ENCODE measurements around the gene BSPRY. TPM values are rescaled to one million over a fixed set of nuclear protein-coding genes. Genes with fewer than 3 reads are reported as not detected.

BSPRY gene
- total RNA-seq, 2 donors from 2014 or later, result 14.1 to 17.9 TPM

- H3K4me3 Mint-ChIP-seq, result no peak overlapping the region
- H3K4me1 Mint-ChIP-seq, result peaks cover 15% of the 10 kb centered on the region
- peaks cover 10% of the 10 kb centered on the region for H3K4me1 ChIP-seq (ENCODE audit: control insufficient read depth, insufficient read depth, low read length)
- no peaks in the 10 kb centered on the region for H3K9me3 Mint-ChIP-seq
- DNase-seq, result no peak
- H3K27me3 Mint-ChIP-seq (ENCODE audit: insufficient read depth), result no peaks in the 10 kb centered on the region
- no peak overlapping the region for H3K27ac Mint-ChIP-seq
- peaks cover 24% of the 10 kb centered on the region for H3K36me3 ChIP-seq (ENCODE audit: control insufficient read depth, insufficient read depth, low read length)
- H3K9ac ChIP-seq (ENCODE audit: extremely low read depth, low read length, poor library complexity, severe bottlenecking), result no peak overlapping the region
- H3K27ac ChIP-seq (ENCODE audit: low read depth, low read length), result no peak overlapping the region
- WGBS, 2 experiments (ENCODE audit: insufficient coverage in 1 of 2, insufficient read length in 1 of 2), result 85 to 99% methylated on average over 11 to 13 of the region's 13 CpGs
- no peak overlapping the region for H3K4me3 ChIP-seq (ENCODE audit: low read length)
- no peaks in the 10 kb centered on the region for H3K27me3 ChIP-seq (ENCODE audit: control insufficient read depth, insufficient read depth, low read length, poor library complexity, severe bottlenecking)
- no peaks in the 10 kb centered on the region for H3K9me3 ChIP-seq (ENCODE audit: control insufficient read depth, low read length)
- TF ChIP-seq CTCF (conservative IDR thresholded peaks at IDR 0.05), result no peak
- H3K36me3 Mint-ChIP-seq (ENCODE audit: low read depth), result peaks cover 30% of the 10 kb centered on the region
Observed at GRCh38 chr9:113368982-113369854, 19.9 kb downstream of the BSPRY start.

GRCh38 chr9:113369855-113370140 is 20.5 kb downstream of the BSPRY start:
- H3K9ac ChIP-seq (ENCODE audit: extremely low read depth, low read length, poor library complexity, severe bottlenecking), result no peak overlapping the region
- H3K27me3 Mint-ChIP-seq (ENCODE audit: insufficient read depth), result no peaks in the 10 kb centered on the region
- no peaks in the 10 kb centered on the region for H3K9me3 Mint-ChIP-seq
- H3K4me3 ChIP-seq (ENCODE audit: low read length), result no peak overlapping the region
- H3K27me3 ChIP-seq (ENCODE audit: control insufficient read depth, insufficient read depth, low read length, poor library complexity, severe bottlenecking), result no peaks in the 10 kb centered on the region
- H3K4me1 ChIP-seq (ENCODE audit: control insufficient read depth, insufficient read depth, low read length), result peaks cover 10% of the 10 kb centered on the region
- TF ChIP-seq CTCF (conservative IDR thresholded peaks at IDR 0.05), result no peak
- peaks cover 15% of the 10 kb centered on the region for H3K4me1 Mint-ChIP-seq
- H3K27ac Mint-ChIP-seq, result no peak overlapping the region
- H3K27ac ChIP-seq (ENCODE audit: low read depth, low read length), result no peak overlapping the region
- WGBS, 2 experiments (ENCODE audit: insufficient coverage in 1 of 2, insufficient read length in 1 of 2), result 86 to 91% methylated on average over 5 to 11 of the region's 11 CpGs
- H3K9me3 ChIP-seq (ENCODE audit: control insufficient read depth, low read length), result no peaks in the 10 kb centered on the region
- H3K36me3 Mint-ChIP-seq (ENCODE audit: low read depth), result peaks cover 35% of the 10 kb centered on the region
- DNase-seq, result no peak
- peaks cover 29% of the 10 kb centered on the region for H3K36me3 ChIP-seq (ENCODE audit: control insufficient read depth, insufficient read depth, low read length)
- no peak overlapping the region for H3K4me3 Mint-ChIP-seq

- TF ChIP-seq CTCF (conservative IDR thresholded peaks at IDR 0.05), result peak; percentile 20
- no peak overlapping the region for H3K4me3 Mint-ChIP-seq
- WGBS, 2 experiments (ENCODE audit: insufficient coverage in 1 of 2, insufficient read length in 1 of 2), result 79 to 87% methylated on average over 5 to 8 of the region's 8 CpGs
Observed at GRCh38 chr9:113370806-113371325, 21.5 kb downstream of the BSPRY start.

More at GRCh38 chr9:113370806-113371325, 21.5 kb downstream of the BSPRY start:
- Histone ChIP-seq H3K4me3 (ENCODE audit: low read length) (no peak overlapping the region), H3K9me3 (ENCODE audit: control insufficient read depth, low read length) (no peaks in the 10 kb centered on the region), H3K36me3 (ENCODE audit: control insufficient read depth, insufficient read depth, low read length) (peaks cover 32% of the 10 kb centered on the region), H3K4me1 (ENCODE audit: control insufficient read depth, insufficient read depth, low read length) (peaks cover 10% of the 10 kb centered on the region), H3K27me3 (ENCODE audit: control insufficient read depth, insufficient read depth, low read length, poor library complexity, severe bottlenecking) (no peaks in the 10 kb centered on the region), H3K27ac (ENCODE audit: low read depth, low read length) (no peak overlapping the region), H3K9ac (ENCODE audit: extremely low read depth, low read length, poor library complexity, severe bottlenecking) (no peak overlapping the region)
- Mint-ChIP-seq H3K4me1 (peaks cover 16% of the 10 kb centered on the region), H3K27ac (no peak overlapping the region), H3K36me3 (ENCODE audit: low read depth) (peaks cover 42% of the 10 kb centered on the region), H3K9me3 (no peaks in the 10 kb centered on the region), H3K27me3 (ENCODE audit: insufficient read depth) (no peaks in the 10 kb centered on the region)
- DNase-seq, result no peak
